Gastrocnemius medialis (tissue), 4 donors: ENCODE measurements around the gene PSMC5. TPM values are rescaled to one million over a fixed set of nuclear protein-coding genes. Genes with fewer than 3 reads are reported as not detected.

Source experiments
- ATAC-seq, 2 donors: fragments of 150-250 bp; one replicate each; pipeline ENCODE4 v1.9.1; 2016
- DNase-seq, 2 donors: peaks; one replicate each; pipeline ENCODE4 v3.0.0-alpha.2; 2019
- H3K27ac ChIP-seq, 4 donors: fragments of 200-600 bp; sonication (generic); 1 replicate in 1 of 4; 2 replicates in 3 of 4; pipeline ENCODE4 v1.5.1; 2016 to 2018; ENCODE audit warnings: mild to moderate bottlenecking in 2 of 4, moderate library complexity in 1 of 4
- H3K27me3 ChIP-seq, 3 donors: fragments of 200-600 bp; sonication (generic) in 2 of 3; 1 replicate in 1 of 3; 2 replicates in 2 of 3; pipeline versions ENCODE4 v1.5.1 to v1.6.0; 2016 to 2019; ENCODE audit warnings: mild to moderate bottlenecking in 1 of 3, moderate library complexity in 1 of 3
- H3K36me3 ChIP-seq, 2 donors: fragments of 200-600 bp; sonication (generic) in 1 of 2; one replicate each; pipeline ENCODE4 v1.5.1; 2017 to 2018
- H3K4me1 ChIP-seq, 2 donors: fragments of 200-600 bp; sonication (generic) in 1 of 2; one replicate each; pipeline ENCODE4 v1.5.1; 2016 to 2017; ENCODE audit warnings: mild to moderate bottlenecking in 2 of 2
- H3K4me3 ChIP-seq, 4 donors: fragments of 200-600 bp; sonication (generic) in 3 of 4; 1 replicate in 1 of 4; 2 replicates in 3 of 4; pipeline ENCODE4 v1.5.1; 2016 to 2019; ENCODE audit warnings: mild to moderate bottlenecking in 2 of 4
- H3K9me3 ChIP-seq, 3 donors: fragments of 200-600 bp; sonication (generic) in 2 of 3; 1 replicate in 1 of 3; 2 replicates in 2 of 3; pipeline ENCODE4 v1.5.1; 2016 to 2019
- CTCF ChIP-seq, 5 experiments: fragments of 450-650 bp in 3 of 5; fragments of 200-600 bp in 2 of 5; sonication (generic) in 2 of 5; IDR thresholded peaks in 4 of 5; conservative IDR thresholded peaks in 1 of 5; 1 replicate in 4 of 5; 2 replicates in 1 of 5; pipeline ENCODE4 v1.5.1; 2016 to 2019; ENCODE audit warnings: antibody characterized with exemption in 5 of 5, mild to moderate bottlenecking in 3 of 5, moderate library complexity in 3 of 5
- POLR2A ChIP-seq, 2 donors: fragments of 450-650 bp; IDR thresholded peaks; one replicate each; pipeline ENCODE4 v1.6.1; 2017; ENCODE audit warnings: antibody characterized with exemption in 2 of 2, mild to moderate bottlenecking in 2 of 2, moderate library complexity in 2 of 2
- in situ Hi-C, 4 donors: fragments of 200-750 bp; cut with MboI; loops; one replicate each; pipeline versions ENCODE4 v1.15.0 to v1.8.0; 2017; ENCODE audit warnings: low sequenced_read_pairs in 4 of 4
- intact Hi-C: fragments of 100-400 bp; cut with DNase I; formaldehyde crosslinking; loops from one replicate; pipeline ENCODE4 v1.15.1; 2023; ENCODE audit warnings: low total_unique reads
- total RNA-seq, 4 donors: library from RNA; depleted of rRNA; stranded (reverse); fragments of >200 nt; gene quantifications; one replicate each; pipeline versions ENCODE4 v1.1.0 to v1.2.3, GENCODE V29; 2016

PSMC5 gene
- total RNA-seq, 4 donors from 2014 or later = 103 to 153 (median 123) TPM

GRCh38 chr17:63830904-63831491, 3.8 kb downstream of the PSMC5 start:
- Histone ChIP-seq H3K4me3 (no peak overlapping the region), H3K27me3 (no peaks in the 10 kb centered on the region), H3K27ac (peak overlapping the region in 1 of 4 donors; percentile 92), H3K36me3 (peaks cover 0 to 68% of the 10 kb centered on the region in 2 donors), H3K4me1 (peaks cover 38 to 41% of the 10 kb centered on the region in 2 donors), H3K9me3 (no peaks in the 10 kb centered on the region)
- TF ChIP-seq POLR2A (IDR thresholded peaks at IDR 0.05) (no peak), CTCF (IDR thresholded peaks at IDR 0.05 in 4 of 5, conservative IDR thresholded peaks at IDR 0.05 in 1 of 5) (no peak)
- in situ Hi-C loops = loop anchor here in 2 of 4 donors (25.0 kb wide), 2 partner anchors 394 to 681 kb away; partner anchors contain the start of genes CEP95 (in 1 of the 2), CYB561 (in 1 of the 2) and DDX5 (in 1 of the 2)
- ATAC-seq (no peak), DNase-seq (no peak)
- intact Hi-C loops = no loop called here

- intact Hi-C loops (no loop called here), in situ Hi-C loops (loop anchor here in 2 of 4 donors (25.0 kb wide), 2 partner anchors 394 to 681 kb away; partner anchors contain the start of genes CEP95 (in 1 of the 2), CYB561 (in 1 of the 2) and DDX5 (in 1 of the 2))
- Histone ChIP-seq H3K27me3 (no peaks in the 10 kb centered on the region), H3K27ac (no peak overlapping the region), H3K36me3 (peaks cover 0 to 73% of the 10 kb centered on the region in 2 donors), H3K9me3 (no peaks in the 10 kb centered on the region), H3K4me3 (no peak overlapping the region), H3K4me1 (peaks cover 35 to 39% of the 10 kb centered on the region in 2 donors)
- no peak for ATAC-seq
- TF ChIP-seq CTCF (IDR thresholded peaks at IDR 0.05 in 4 of 5, conservative IDR thresholded peaks at IDR 0.05 in 1 of 5) (no peak), POLR2A (IDR thresholded peaks at IDR 0.05) (no peak)
- no peak for DNase-seq
Measured at GRCh38 chr17:63831505-63831904, 4.3 kb downstream of the PSMC5 start.

- Histone ChIP-seq H3K36me3 (peaks cover 0 to 78% of the 10 kb centered on the region in 2 donors), H3K27me3 (no peaks in the 10 kb centered on the region), H3K27ac (no peak overlapping the region), H3K4me3 (no peak overlapping the region), H3K9me3 (no peaks in the 10 kb centered on the region), H3K4me1 (peaks cover 36 to 45% of the 10 kb centered on the region in 2 donors)
- ATAC-seq = no peak
- DNase-seq = no peak
- in situ Hi-C loops (loop anchor here in 2 of 4 donors (25.0 kb wide), 2 partner anchors 395 to 680 kb away; partner anchors contain the start of genes CEP95 (in 1 of the 2), CYB561 (in 1 of the 2) and DDX5 (in 1 of the 2)), intact Hi-C loops (no loop called here)
- no peak for TF ChIP-seq CTCF (IDR thresholded peaks at IDR 0.05 in 4 of 5, conservative IDR thresholded peaks at IDR 0.05 in 1 of 5)
- no peak for TF ChIP-seq POLR2A (IDR thresholded peaks at IDR 0.05)
Measured at GRCh38 chr17:63832014-63832413, 4.8 kb downstream of the PSMC5 start.

GRCh38 chr17:63832455-63832854, 5.2 kb downstream of the PSMC5 start:
- H3K4me1 ChIP-seq = peaks cover 41 to 49% of the 10 kb centered on the region in 2 donors
- ATAC-seq = no peak

More at GRCh38 chr17:63832455-63832854, 5.2 kb downstream of the PSMC5 start:
- intact Hi-C loops = no loop called here
- no peak for DNase-seq
- no peak for TF ChIP-seq POLR2A (IDR thresholded peaks at IDR 0.05)
- no peak for TF ChIP-seq CTCF (IDR thresholded peaks at IDR 0.05 in 4 of 5, conservative IDR thresholded peaks at IDR 0.05 in 1 of 5)
- Histone ChIP-seq H3K9me3 (no peaks in the 10 kb centered on the region), H3K27me3 (no peaks in the 10 kb centered on the region), H3K4me3 (no peak overlapping the region), H3K36me3 (peaks cover 0 to 79% of the 10 kb centered on the region in 2 donors), H3K27ac (no peak overlapping the region)
- in situ Hi-C loops = loop anchor here in 2 of 4 donors (25.0 kb wide), 2 partner anchors 395 to 680 kb away; partner anchors contain the start of genes CEP95 (in 1 of the 2), CYB561 (in 1 of the 2) and DDX5 (in 1 of the 2)
